Rectal smooth muscle tissue (tissue), 1 donor: ENCODE results near the gene ZFP42.

Source experiments
- H3K27ac ChIP-seq: one replicate; pipeline ENCODE4 v1.7.0; 2013; ENCODE audit warnings: low read depth, low read length, inconsistent platforms
- H3K27me3 ChIP-seq: one replicate; pipeline ENCODE4 v1.7.0; 2013; ENCODE audit warnings: low read length; ENCODE audit not compliant: control insufficient read depth, insufficient read depth
- H3K36me3 ChIP-seq: one replicate; pipeline ENCODE4 v1.7.0; 2013; ENCODE audit warnings: low read length; ENCODE audit not compliant: control insufficient read depth, insufficient read depth
- H3K4me1 ChIP-seq: one replicate; pipeline ENCODE4 v1.7.0; 2013; ENCODE audit warnings: low read length; ENCODE audit not compliant: control insufficient read depth, insufficient read depth
- H3K4me3 ChIP-seq: one replicate; pipeline ENCODE4 v1.7.0; 2013; ENCODE audit warnings: low read length
- H3K9ac ChIP-seq: one replicate; pipeline ENCODE4 v1.7.0; 2013; ENCODE audit warnings: low read length

Gene ZFP42

DNA sequence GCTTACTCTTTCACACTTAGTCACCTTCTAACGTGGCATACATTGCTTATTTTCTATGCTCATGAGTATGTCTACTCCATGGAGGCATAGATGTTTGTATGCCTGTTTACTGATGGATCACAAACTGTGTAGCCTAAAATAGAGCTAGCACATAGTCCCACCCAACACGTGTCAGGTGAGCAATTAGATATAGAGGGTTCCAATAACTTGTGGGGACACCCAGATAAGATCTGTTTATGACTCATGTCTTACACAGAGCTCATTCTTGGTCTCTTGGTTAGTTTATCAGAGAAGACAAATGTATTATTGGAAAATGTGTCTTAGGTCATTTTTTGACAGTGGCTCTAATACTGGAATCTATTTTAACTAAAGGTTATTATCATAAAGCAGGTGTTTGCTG lies 6.8 kb downstream of the ZFP42 start:
- Histone ChIP-seq H3K9ac (no peak overlapping the region), H3K4me1 (no peaks in the 10 kb centered on the region), H3K27ac (no peak overlapping the region), H3K4me3 (no peak overlapping the region), H3K27me3 (no peaks in the 10 kb centered on the region), H3K36me3 (no peaks in the 10 kb centered on the region)

DNA sequence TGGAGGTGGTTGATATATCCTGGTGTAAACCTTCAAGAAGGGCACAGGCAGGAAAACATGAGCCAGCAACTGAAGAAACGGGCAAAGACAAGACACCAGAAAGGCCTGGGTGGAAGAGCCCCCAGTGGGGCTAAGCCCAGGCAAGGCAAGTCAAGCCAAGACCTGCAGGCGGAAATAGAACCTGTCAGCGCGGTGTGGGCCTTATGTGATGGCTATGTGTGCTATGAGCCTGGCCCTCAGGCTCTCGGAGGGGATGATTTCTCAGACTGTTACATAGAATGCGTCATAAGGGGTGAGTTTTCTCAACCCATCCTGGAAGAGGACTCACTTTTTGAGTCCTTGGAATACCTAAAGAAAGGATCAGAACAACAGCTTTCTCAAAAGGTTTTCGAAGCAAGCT lies 7.2 kb downstream of the ZFP42 start:
- H3K4me1 ChIP-seq = no peaks in the 10 kb centered on the region
- no peak overlapping the region for H3K4me3 ChIP-seq
- H3K9ac ChIP-seq = no peak overlapping the region

DNA sequence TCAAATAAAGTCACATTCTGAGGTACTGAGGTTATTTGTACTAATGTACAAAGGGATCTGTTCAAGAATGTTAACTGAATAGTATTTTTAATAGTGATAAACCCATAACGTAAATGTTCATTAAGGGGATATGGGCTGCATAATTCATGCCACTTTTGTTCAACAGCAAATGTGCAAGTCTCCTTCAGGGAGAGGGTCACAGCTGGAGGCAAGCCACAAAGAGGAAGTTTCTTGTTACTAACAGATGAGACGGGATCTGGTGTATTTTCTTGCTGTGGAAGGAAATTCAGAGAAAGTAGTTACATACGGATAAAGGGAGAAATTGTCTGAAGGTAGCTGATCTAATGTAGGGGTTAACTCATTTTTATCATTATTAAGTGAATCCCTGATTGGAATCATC lies 10.0 kb downstream of the ZFP42 start:
- H3K9ac ChIP-seq = no peak overlapping the region
- no peak overlapping the region for H3K27ac ChIP-seq
- no peak overlapping the region for H3K4me3 ChIP-seq
- H3K27me3 ChIP-seq = no peaks in the 10 kb centered on the region
- H3K36me3 ChIP-seq = no peaks in the 10 kb centered on the region
- H3K4me1 ChIP-seq = no peaks in the 10 kb centered on the region

More for the DNA sequence above, 7.2 kb downstream of the ZFP42 start:
- Histone ChIP-seq H3K36me3 (no peaks in the 10 kb centered on the region), H3K27ac (no peak overlapping the region), H3K27me3 (no peaks in the 10 kb centered on the region)

DNA sequence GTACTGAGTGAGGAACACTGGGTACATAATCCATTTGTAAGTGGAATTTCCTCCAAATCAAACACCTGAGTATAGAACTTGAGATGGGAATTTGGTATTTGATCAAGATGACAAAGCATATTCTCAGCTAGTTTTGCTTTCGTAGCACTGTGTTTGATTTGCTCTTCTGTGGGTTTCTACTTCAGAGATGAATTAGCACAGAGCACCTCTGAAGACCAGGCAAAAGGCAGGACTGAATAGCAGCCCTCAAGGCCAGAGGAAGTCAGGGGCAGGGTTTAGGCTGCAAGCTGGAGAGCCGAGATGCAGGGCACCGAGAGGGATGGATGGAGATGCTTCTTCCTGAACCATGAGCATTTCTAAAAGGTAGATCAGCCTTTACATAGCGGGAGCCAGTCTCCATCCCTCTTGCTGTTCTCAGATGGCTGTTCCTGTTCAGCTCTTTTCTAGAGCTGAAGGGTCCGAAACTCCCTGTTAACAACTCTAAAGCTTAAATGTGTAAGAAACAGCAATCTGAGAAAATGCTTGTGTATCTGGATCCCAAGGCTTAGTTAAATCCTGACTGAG lies 10.8 kb downstream of the ZFP42 start:
- no peak overlapping the region for H3K9ac ChIP-seq

DNA sequence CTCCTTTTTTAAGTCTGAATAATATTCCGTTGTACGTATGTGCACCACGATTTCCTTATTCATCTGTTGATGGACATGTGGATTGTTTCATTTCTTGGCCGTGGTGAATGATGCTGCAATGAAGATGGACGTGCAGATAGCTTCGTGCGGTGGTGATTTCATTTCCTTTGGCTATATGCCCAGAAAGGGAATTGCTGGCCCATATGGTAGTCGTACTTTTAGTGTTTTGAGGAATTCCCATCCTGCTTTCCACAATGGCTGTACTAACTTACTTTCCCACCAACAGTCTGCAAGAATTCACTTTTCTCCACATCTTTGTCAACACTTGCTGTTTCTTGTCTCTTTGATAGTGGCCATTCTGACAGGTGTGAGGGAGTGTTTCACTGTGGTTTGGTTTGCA lies 12.8 kb downstream of the ZFP42 start:
- Histone ChIP-seq H3K36me3 (no peaks in the 10 kb centered on the region), H3K27ac (no peak overlapping the region), H3K4me3 (no peak overlapping the region), H3K27me3 (no peaks in the 10 kb centered on the region), H3K4me1 (no peaks in the 10 kb centered on the region), H3K9ac (no peak overlapping the region)

More for the DNA sequence above, 10.8 kb downstream of the ZFP42 start:
- Histone ChIP-seq H3K27me3 (no peaks in the 10 kb centered on the region), H3K36me3 (no peaks in the 10 kb centered on the region), H3K4me1 (no peaks in the 10 kb centered on the region), H3K4me3 (no peak overlapping the region), H3K27ac (no peak overlapping the region)

DNA sequence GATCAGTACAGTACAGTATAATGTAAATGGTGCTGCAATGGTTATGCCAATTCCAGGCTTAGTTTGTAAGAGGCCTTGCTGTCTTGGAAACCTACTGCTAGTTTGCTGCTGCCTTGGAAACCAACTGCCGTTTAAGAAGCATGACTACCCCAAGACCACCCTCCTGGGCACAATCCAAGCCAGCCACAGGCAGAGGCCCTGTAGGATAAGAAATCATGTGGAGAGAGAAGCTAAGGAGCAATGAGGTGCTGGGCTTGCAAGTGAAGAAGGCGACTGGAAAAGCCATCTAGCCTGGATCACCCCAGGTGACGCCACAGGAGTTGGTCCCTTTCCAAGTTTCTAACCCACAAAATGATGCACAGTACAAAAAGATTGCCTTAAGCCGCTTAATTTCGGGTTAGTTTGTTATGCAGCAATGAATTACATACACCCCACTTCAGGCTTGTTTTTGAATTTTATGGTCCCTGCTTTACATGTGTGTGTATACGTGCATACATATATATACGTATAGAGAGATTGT lies 16.9 kb downstream of the ZFP42 start:
- Histone ChIP-seq H3K36me3 (no peaks in the 10 kb centered on the region), H3K27ac (no peak overlapping the region), H3K9ac (no peak overlapping the region), H3K27me3 (no peaks in the 10 kb centered on the region), H3K4me1 (no peaks in the 10 kb centered on the region), H3K4me3 (no peak overlapping the region)

DNA sequence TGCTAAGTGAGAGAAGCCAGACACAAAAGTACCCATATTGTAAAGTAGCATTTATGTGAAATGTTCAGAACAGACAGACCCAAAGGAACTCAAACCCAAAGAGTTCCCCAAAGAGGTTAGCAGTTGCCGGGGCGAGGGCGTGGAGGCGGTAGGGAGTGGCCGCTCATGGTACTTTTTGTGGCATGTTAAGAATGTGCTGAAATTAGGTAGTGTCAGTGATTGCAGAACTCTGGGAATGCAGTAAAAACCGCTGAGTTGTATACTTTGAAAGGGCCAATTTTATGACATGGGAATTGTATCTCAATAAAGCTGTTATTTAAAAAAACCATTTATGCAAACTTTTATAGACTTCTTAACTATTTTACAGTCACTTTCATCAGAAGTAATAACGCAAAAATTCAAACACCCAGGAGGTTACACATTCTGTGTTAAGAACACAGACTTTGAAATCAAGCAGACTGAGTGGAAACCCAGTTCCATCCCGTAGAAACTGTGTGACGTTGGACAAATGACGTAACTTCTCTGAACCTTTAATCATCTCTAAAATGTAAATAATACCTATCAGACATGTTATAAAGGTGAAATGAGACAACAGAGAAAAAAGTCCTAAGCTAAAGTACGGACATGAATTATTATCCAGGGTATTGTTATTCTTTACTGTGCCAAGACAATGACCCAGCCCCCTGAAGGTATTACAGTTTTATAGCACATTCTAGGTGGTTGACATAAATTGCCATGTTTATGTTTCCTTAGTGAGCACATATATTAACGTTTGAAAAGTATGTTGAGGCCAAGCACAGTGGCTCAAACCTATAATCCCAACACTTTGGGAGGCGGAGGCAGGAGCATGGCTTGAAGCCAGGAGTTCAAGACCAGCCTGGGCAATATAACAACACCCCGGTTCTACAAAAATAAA lies 19.7 kb downstream of the ZFP42 start:
- H3K27me3 ChIP-seq = no peaks in the 10 kb centered on the region
- no peaks in the 10 kb centered on the region for H3K4me1 ChIP-seq
- H3K9ac ChIP-seq = no peak overlapping the region
- no peak overlapping the region for H3K4me3 ChIP-seq
- no peaks in the 10 kb centered on the region for H3K36me3 ChIP-seq
- H3K27ac ChIP-seq = no peak overlapping the region

DNA sequence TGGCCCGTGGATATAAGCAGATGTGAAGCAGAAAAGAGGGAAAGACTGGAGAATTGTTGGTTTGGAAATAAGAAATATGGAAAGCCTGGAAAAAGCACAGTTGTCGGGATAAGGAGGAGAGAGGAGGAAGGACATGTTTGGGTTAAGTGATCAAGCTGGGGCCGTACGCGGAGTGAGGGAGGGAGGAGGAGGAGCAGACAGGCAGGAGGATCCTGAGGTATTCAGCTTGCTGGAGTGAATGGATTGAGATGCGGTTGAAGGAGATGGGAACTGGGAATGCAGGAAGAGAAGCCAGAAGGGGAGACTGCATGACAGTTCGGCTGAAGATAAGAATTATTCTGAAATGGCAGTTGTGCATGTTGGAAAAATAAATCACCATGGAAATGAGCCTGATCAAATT lies 21.2 kb downstream of the ZFP42 start:
- no peaks in the 10 kb centered on the region for H3K36me3 ChIP-seq
- no peak overlapping the region for H3K27ac ChIP-seq
- H3K4me3 ChIP-seq = no peak overlapping the region
- no peaks in the 10 kb centered on the region for H3K4me1 ChIP-seq
- no peak overlapping the region for H3K9ac ChIP-seq
- H3K27me3 ChIP-seq = no peaks in the 10 kb centered on the region

DNA sequence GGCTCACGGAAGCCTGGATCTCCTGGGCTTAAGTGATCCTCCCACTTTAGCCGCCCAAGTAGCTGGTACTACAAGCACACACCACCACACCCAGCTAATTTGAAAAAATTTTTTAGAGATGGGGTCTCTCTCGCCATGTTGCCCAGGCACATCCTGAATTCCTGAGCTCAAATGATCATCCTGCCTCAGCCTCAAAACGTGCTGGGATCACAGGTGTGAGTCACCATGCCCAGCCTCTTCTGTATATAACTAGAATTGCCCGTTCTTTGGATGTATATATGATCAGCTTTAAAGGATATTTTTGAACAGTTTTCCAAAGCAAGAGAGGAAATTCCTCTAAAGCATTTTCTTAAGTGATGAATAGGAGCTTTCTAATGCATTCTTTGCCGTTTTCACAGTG lies 22.7 kb downstream of the ZFP42 start:
- Histone ChIP-seq H3K9ac (no peak overlapping the region), H3K36me3 (no peaks in the 10 kb centered on the region), H3K27ac (no peak overlapping the region), H3K27me3 (no peaks in the 10 kb centered on the region), H3K4me3 (no peak overlapping the region), H3K4me1 (no peaks in the 10 kb centered on the region)

DNA sequence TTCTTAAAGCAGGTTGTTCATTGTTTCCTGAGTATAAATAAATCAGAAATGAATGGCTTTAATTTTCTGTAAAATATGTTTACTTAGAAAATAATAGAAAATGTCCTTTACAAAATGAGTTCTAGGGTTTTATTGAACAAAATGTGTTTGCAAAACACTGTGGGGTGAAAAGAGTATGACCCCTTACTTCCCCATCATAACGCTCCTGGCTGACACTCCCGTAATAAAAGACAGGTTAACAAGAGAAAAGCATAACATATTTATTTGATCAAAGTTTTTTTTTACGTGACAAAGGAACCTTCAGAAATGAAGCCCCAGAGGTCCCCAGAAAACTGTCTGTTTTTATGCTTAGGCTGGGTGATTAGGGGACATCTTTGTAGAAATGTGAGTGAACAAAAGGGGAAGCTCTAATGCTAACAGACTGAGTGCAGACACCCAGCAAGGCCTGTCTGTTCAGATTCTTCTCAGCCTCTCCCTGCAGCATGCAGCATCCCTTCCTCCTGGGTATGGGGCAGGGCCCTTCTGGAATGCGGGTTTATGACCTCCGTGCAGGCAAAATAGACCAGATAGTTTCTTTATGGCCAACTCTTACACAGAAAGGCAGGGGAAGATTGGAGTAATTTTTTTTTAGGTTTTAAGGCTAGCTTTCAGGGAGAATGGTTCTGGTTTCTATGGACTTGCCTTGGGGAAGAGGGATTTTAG lies 26.1 kb downstream of the ZFP42 start:
- H3K36me3 ChIP-seq = no peaks in the 10 kb centered on the region
- H3K27me3 ChIP-seq = no peaks in the 10 kb centered on the region
- H3K9ac ChIP-seq = no peak overlapping the region
- no peaks in the 10 kb centered on the region for H3K4me1 ChIP-seq
- no peak overlapping the region for H3K4me3 ChIP-seq
- no peak overlapping the region for H3K27ac ChIP-seq

DNA sequence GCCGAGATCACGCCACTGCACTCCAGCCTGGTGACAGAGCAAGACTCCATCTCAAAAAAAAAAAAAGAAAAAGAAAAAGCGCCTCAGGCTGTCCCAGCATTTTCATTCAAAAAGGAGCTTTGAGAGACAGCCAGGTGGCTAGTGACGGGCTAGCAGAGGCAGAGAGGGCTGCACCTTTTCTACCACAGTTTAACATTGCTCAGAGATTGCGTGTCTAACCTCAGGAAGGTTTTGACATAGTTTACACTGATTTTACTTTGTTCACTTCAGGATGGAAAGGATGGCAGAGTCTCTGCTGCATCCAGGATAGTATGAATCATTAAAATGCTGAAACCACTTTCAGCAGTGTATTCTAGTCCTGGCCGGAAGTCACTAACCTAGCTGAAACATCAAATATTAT lies 28.1 kb downstream of the ZFP42 start:
- Histone ChIP-seq H3K9ac (no peak overlapping the region), H3K4me1 (no peaks in the 10 kb centered on the region), H3K27ac (no peak overlapping the region), H3K36me3 (no peaks in the 10 kb centered on the region), H3K4me3 (no peak overlapping the region), H3K27me3 (no peaks in the 10 kb centered on the region)

DNA sequence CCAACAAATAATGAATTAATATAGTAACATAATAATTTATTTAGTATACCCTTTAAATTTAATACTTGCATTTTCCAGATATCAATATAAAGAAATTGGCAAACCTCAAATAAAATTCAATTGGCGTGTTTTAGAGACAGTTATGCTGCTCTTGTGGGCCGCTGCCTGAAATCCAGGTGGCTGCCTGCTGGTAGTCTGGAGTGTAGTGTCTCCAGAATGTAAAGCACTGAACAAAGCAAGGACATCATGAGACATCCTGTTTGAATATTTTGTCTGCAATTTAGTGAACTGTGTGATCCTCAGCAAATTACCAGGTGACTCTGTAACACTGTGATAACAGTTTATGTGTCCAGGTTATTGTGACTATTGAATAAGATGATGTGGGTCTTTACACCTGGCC lies 29.9 kb downstream of the ZFP42 start:
- Histone ChIP-seq H3K4me1 (no peaks in the 10 kb centered on the region), H3K27me3 (no peaks in the 10 kb centered on the region), H3K4me3 (no peak overlapping the region), H3K9ac (no peak overlapping the region), H3K27ac (no peak overlapping the region), H3K36me3 (no peaks in the 10 kb centered on the region)
